ENCODE data around the gene NPAS1.

NPAS1 gene

DNA sequence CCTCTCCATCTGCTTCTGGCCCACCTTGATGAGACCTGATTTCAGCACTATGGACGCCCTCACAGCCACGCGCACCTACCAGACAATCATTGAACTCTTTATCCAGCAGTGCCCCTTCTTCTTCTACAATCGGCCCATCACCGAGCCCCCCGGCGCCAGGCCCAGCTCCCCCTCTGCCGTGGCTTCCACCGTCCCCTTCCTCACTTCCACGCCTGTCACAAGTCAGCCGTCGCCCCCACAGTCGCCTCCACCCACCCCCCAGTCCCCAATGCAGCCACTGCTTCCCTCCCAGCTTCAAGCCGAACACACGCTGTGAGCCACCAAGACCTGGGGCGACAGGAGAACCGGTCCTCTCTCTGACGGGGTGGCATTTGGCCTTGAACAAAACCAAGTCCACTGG is 19.3 kb upstream of the NPAS1 start:
- no peak for DNase-seq
- H2BK120ac ChIP-seq (ENCODE audit: low read depth, low read length), result no peak overlapping the region
- H4K8ac ChIP-seq (ENCODE audit: low read length), result no peak overlapping the region
- H3K4me1 ChIP-seq (ENCODE audit: control insufficient read depth, insufficient read depth, low read depth, low read length), result peaks cover 13% of the 10 kb centered on the region
- no peak overlapping the region for H2BK12ac ChIP-seq (ENCODE audit: low read length in 2 of 2)
- no peak overlapping the region for H3K18ac ChIP-seq (ENCODE audit: low read depth in 1 of 2, low read length in 2 of 2)
- H3K27ac ChIP-seq (ENCODE audit: low read length, poor library complexity, severe bottlenecking), result no peak overlapping the region
- H3K23ac ChIP-seq (ENCODE audit: low read length in 2 of 2), result no peak overlapping the region
- H3K4me2 ChIP-seq (ENCODE audit: low read length, poor library complexity, severe bottlenecking), result no peak overlapping the region
- H3K14ac ChIP-seq (ENCODE audit: low read length in 2 of 2), result no peak overlapping the region
- no peak overlapping the region for H2BK5ac ChIP-seq (ENCODE audit: low read depth, low read length, poor library complexity, severe bottlenecking)
- H3K36me3 ChIP-seq (ENCODE audit: control insufficient read depth in 1 of 2, insufficient read depth in 2 of 2, low read depth in 1 of 2, low read length in 2 of 2), result peaks cover 50 to 82% of the 10 kb centered on the region in 2 experiments
- no peak overlapping the region for H3K4me3 ChIP-seq (ENCODE audit: insufficient read depth in 1 of 2, low read depth in 1 of 2, low read length in 2 of 2)
- peaks cover 51% of the 10 kb centered on the region for H3K79me1 ChIP-seq (replicated peaks; ENCODE audit: low read length, poor library complexity, severe bottlenecking)
- no peaks in the 10 kb centered on the region for H3K9me3 ChIP-seq (ENCODE audit: control insufficient read depth, low read length)
- peaks cover 0 to 8% of the 10 kb centered on the region in 2 experiments for H3K27me3 ChIP-seq (ENCODE audit: control insufficient read depth in 1 of 2, insufficient read depth in 1 of 2, low read length in 2 of 2)
- H2BK15ac ChIP-seq (ENCODE audit: low read depth, poor library complexity, severe bottlenecking), result no peak overlapping the region
- H3K4ac ChIP-seq (ENCODE audit: low read depth in 1 of 2, low read length in 2 of 2), result no peak overlapping the region
- no peak overlapping the region for H4K91ac ChIP-seq (ENCODE audit: low read length)
- H2AFZ ChIP-seq (ENCODE audit: low read depth, low read length), result no peak overlapping the region
- no peak overlapping the region for H2AK5ac ChIP-seq (ENCODE audit: low read length, severe bottlenecking)
- 96% methylated on average over 18 of the region's 18 CpGs for WGBS
- no peak overlapping the region for H3K9ac ChIP-seq (ENCODE audit: low read length)

DNA sequence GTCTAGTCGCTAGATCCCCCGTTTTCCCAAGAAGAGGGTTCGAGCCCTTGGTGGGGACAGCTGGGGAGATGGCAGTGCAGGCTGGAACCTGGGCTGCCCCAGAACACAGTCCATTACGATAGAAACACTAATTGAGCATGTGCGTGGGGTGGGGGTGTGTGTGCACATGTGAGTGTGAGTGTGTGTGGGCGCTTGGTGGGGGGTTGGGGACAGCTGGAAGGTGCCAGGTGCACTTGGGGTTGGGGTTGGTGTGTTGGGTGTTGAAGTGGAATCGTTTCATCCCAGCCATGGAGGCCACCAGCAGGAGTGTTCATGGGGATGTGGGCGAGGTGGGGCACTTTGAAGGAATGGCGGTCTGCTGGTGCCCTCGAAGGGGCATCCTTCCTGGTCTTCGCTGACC is 18.1 kb upstream of the NPAS1 start:
- Histone ChIP-seq H3K4me2 (ENCODE audit: low read length, poor library complexity, severe bottlenecking) (no peak overlapping the region), H3K4ac (ENCODE audit: low read depth in 1 of 2, low read length in 2 of 2) (no peak overlapping the region), H2AK5ac (ENCODE audit: low read length, severe bottlenecking) (no peak overlapping the region), H3K9ac (ENCODE audit: low read length) (no peak overlapping the region), H2BK15ac (ENCODE audit: low read depth, poor library complexity, severe bottlenecking) (no peak overlapping the region), H3K14ac (ENCODE audit: low read length in 2 of 2) (no peak overlapping the region), H2BK5ac (ENCODE audit: low read depth, low read length, poor library complexity, severe bottlenecking) (no peak overlapping the region), H3K27me3 (ENCODE audit: control insufficient read depth in 1 of 2, insufficient read depth in 1 of 2, low read length in 2 of 2) (peaks cover 0 to 8% of the 10 kb centered on the region in 2 experiments), H4K8ac (ENCODE audit: low read length) (no peak overlapping the region), H3K27ac (ENCODE audit: low read length, poor library complexity, severe bottlenecking) (no peak overlapping the region), H3K36me3 (ENCODE audit: control insufficient read depth in 1 of 2, insufficient read depth in 2 of 2, low read depth in 1 of 2, low read length in 2 of 2) (peaks cover 47 to 76% of the 10 kb centered on the region in 2 experiments), H3K4me1 (ENCODE audit: control insufficient read depth, insufficient read depth, low read depth, low read length) (peaks cover 13% of the 10 kb centered on the region), H3K4me3 (ENCODE audit: insufficient read depth in 1 of 2, low read depth in 1 of 2, low read length in 2 of 2) (no peak overlapping the region), H3K79me1 (replicated peaks; ENCODE audit: low read length, poor library complexity, severe bottlenecking) (peaks cover 46% of the 10 kb centered on the region), H3K23ac (ENCODE audit: low read length in 2 of 2) (no peak overlapping the region), H2BK12ac (ENCODE audit: low read length in 2 of 2) (no peak overlapping the region), H3K18ac (ENCODE audit: low read depth in 1 of 2, low read length in 2 of 2) (no peak overlapping the region), H2AFZ (ENCODE audit: low read depth, low read length) (no peak overlapping the region), H3K9me3 (ENCODE audit: control insufficient read depth, low read length) (no peaks in the 10 kb centered on the region), H4K91ac (ENCODE audit: low read length) (no peak overlapping the region), H2BK120ac (ENCODE audit: low read depth, low read length) (no peak overlapping the region)
- 96% methylated on average over 10 of the region's 11 CpGs for WGBS
- no peak for DNase-seq

DNA sequence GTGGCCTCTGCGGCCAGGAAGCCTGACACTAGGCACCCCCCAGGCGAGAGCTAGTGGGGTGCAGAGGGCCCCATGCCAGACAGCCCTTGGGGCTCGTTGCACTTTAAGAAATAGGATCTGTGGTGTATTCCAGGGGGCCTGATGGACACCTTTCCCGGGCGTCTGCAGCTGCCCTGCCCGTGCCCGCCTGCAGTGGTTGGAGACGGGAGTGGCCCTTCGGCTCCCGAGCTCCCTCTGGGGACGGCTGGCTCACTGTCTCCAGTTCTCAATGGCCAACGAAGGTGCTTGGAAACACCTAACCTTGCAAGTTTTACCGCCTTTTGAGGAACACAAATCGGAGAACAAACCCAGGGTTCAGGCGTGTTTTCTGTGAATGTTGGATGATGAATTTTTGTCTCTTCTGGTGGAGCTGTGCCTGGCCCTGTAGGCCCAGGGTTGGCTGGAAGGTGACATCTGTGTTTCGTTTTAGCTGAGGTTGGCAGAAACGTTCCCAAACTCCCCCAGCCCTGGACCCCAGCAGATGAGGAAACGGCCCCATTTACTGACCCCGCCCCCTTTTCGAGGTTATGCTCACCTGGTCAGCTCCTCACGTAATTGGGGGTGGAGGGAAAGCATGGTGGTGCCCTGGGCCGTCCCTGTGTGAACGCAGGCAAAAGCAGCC is 17.4 kb upstream of the NPAS1 start:
- no peak overlapping the region for H4K8ac ChIP-seq (ENCODE audit: low read length)
- H2BK5ac ChIP-seq (ENCODE audit: low read depth, low read length, poor library complexity, severe bottlenecking), result no peak overlapping the region
- H2BK12ac ChIP-seq (ENCODE audit: low read length in 2 of 2), result no peak overlapping the region
- H3K23ac ChIP-seq (ENCODE audit: low read length in 2 of 2), result no peak overlapping the region
- H3K4ac ChIP-seq (ENCODE audit: low read depth in 1 of 2, low read length in 2 of 2), result no peak overlapping the region
- no peaks in the 10 kb centered on the region for H3K9me3 ChIP-seq (ENCODE audit: control insufficient read depth, low read length)
- H3K14ac ChIP-seq (ENCODE audit: low read length in 2 of 2), result no peak overlapping the region
- no peak overlapping the region for H2BK120ac ChIP-seq (ENCODE audit: low read depth, low read length)
- no peak overlapping the region for H3K27ac ChIP-seq (ENCODE audit: low read length, poor library complexity, severe bottlenecking)
- 91% methylated on average over 23 of the region's 23 CpGs for WGBS
- no peak overlapping the region for H2AFZ ChIP-seq (ENCODE audit: low read depth, low read length)
- H3K79me1 ChIP-seq (replicated peaks; ENCODE audit: low read length, poor library complexity, severe bottlenecking), result peaks cover 45% of the 10 kb centered on the region
- H3K18ac ChIP-seq (ENCODE audit: low read depth in 1 of 2, low read length in 2 of 2), result no peak overlapping the region
- peaks cover 44 to 74% of the 10 kb centered on the region in 2 experiments for H3K36me3 ChIP-seq (ENCODE audit: control insufficient read depth in 1 of 2, insufficient read depth in 2 of 2, low read depth in 1 of 2, low read length in 2 of 2)
- H2BK15ac ChIP-seq (ENCODE audit: low read depth, poor library complexity, severe bottlenecking), result no peak overlapping the region
- H3K4me3 ChIP-seq (ENCODE audit: insufficient read depth in 1 of 2, low read depth in 1 of 2, low read length in 2 of 2), result no peak overlapping the region
- peaks cover 0 to 8% of the 10 kb centered on the region in 2 experiments for H3K27me3 ChIP-seq (ENCODE audit: control insufficient read depth in 1 of 2, insufficient read depth in 1 of 2, low read length in 2 of 2)
- H2AK5ac ChIP-seq (ENCODE audit: low read length, severe bottlenecking), result no peak overlapping the region
- no peak overlapping the region for H3K4me2 ChIP-seq (ENCODE audit: low read length, poor library complexity, severe bottlenecking)
- H4K91ac ChIP-seq (ENCODE audit: low read length), result no peak overlapping the region
- DNase-seq, result no peak
- H3K9ac ChIP-seq (ENCODE audit: low read length), result no peak overlapping the region
- peaks cover 13% of the 10 kb centered on the region for H3K4me1 ChIP-seq (ENCODE audit: control insufficient read depth, insufficient read depth, low read depth, low read length)

DNA sequence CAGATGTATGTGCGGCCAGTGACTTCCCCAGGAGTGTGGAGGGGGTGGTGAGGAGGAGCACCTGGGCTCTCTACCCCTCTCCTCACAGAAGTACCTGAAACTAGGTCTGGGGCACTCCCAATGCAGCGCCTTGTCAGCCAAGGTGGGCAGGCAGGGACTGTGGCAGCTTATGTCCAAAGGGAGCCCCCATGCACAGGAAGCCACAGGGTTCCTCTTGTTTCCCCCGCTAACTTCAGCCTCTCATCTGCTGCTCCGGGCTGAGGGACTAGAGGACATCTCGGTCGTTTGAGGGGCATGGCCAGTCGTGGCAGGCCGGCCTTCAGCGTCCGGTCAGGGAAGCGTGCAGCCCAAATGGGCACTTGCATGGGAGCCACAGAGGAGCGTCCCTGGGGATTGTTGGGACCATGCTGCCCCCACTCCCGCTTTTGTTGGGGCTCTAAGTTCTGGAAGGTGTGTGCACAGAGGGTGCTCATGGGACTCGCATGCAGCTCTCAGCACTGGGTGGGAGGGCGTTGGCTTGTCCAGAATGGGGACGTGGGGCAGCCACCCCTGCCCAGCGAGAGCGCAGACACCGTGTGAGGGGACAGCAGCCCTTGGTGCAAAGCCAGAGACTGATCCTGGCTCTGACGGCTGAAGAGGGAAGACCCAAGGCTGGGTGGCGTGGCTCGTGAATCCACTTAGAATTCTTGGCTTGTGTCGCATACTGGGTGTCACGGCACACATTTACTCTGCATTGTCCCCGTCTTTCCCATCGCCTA is 16.6 kb upstream of the NPAS1 start:
- no peak overlapping the region for H3K14ac ChIP-seq (ENCODE audit: low read length in 2 of 2)
- no peak overlapping the region for H2BK15ac ChIP-seq (ENCODE audit: low read depth, poor library complexity, severe bottlenecking)
- no peak overlapping the region for H2AFZ ChIP-seq (ENCODE audit: low read depth, low read length)
- H3K9ac ChIP-seq (ENCODE audit: low read length), result no peak overlapping the region
- no peak overlapping the region for H4K8ac ChIP-seq (ENCODE audit: low read length)
- 95% methylated on average over 26 of the region's 26 CpGs for WGBS
- no peak overlapping the region for H2AK5ac ChIP-seq (ENCODE audit: low read length, severe bottlenecking)
- no peak overlapping the region for H3K27ac ChIP-seq (ENCODE audit: low read length, poor library complexity, severe bottlenecking)
- H3K18ac ChIP-seq (ENCODE audit: low read depth in 1 of 2, low read length in 2 of 2), result no peak overlapping the region
- H3K4me1 ChIP-seq (ENCODE audit: control insufficient read depth, insufficient read depth, low read depth, low read length), result peaks cover 13% of the 10 kb centered on the region
- no peak for DNase-seq
- H2BK12ac ChIP-seq (ENCODE audit: low read length in 2 of 2), result no peak overlapping the region
- H3K4ac ChIP-seq (ENCODE audit: low read depth in 1 of 2, low read length in 2 of 2), result no peak overlapping the region
- H3K79me1 ChIP-seq (replicated peaks; ENCODE audit: low read length, poor library complexity, severe bottlenecking), result peaks cover 40% of the 10 kb centered on the region
- H2BK5ac ChIP-seq (ENCODE audit: low read depth, low read length, poor library complexity, severe bottlenecking), result no peak overlapping the region
- peaks cover 38 to 68% of the 10 kb centered on the region in 2 experiments for H3K36me3 ChIP-seq (ENCODE audit: control insufficient read depth in 1 of 2, insufficient read depth in 2 of 2, low read depth in 1 of 2, low read length in 2 of 2)
- no peaks in the 10 kb centered on the region for H3K9me3 ChIP-seq (ENCODE audit: control insufficient read depth, low read length)
- H3K4me2 ChIP-seq (ENCODE audit: low read length, poor library complexity, severe bottlenecking), result no peak overlapping the region
- H3K4me3 ChIP-seq (ENCODE audit: insufficient read depth in 1 of 2, low read depth in 1 of 2, low read length in 2 of 2), result no peak overlapping the region
- peak overlapping the region; percentile 18 for H4K91ac ChIP-seq (ENCODE audit: low read length)
- peaks cover 0 to 8% of the 10 kb centered on the region in 2 experiments for H3K27me3 ChIP-seq (ENCODE audit: control insufficient read depth in 1 of 2, insufficient read depth in 1 of 2, low read length in 2 of 2)
- H2BK120ac ChIP-seq (ENCODE audit: low read depth, low read length), result no peak overlapping the region
- H3K23ac ChIP-seq (ENCODE audit: low read length in 2 of 2), result no peak overlapping the region

Data from mesenchymal stem cell (in vitro differentiated cells and primary cell).